Effector memory CD4-positive, alpha-beta T cell (primary cell): ENCODE measurements around the gene C2orf92.

Experiments
- DNase-seq, 3 donors: peaks; one replicate each; pipeline ENCODE4 v3.0.0-alpha.2; 2020
- H3K27ac ChIP-seq: 2 replicates; pipeline ENCODE4 v1.7.0; 2013; ENCODE audit warnings: mild to moderate bottlenecking, low read length, moderate library complexity; ENCODE audit not compliant: insufficient read depth, poor library complexity, severe bottlenecking
- H3K27me3 ChIP-seq: replicated peaks from 2 replicates; pipeline ENCODE4 v1.7.0; 2013; ENCODE audit warnings: mild to moderate bottlenecking, low read length; ENCODE audit not compliant: insufficient read depth, control insufficient read depth, poor library complexity, severe bottlenecking
- H3K36me3 ChIP-seq: 2 replicates; pipeline ENCODE4 v1.7.0; 2013; ENCODE audit warnings: mild to moderate bottlenecking, low read length, moderate library complexity; ENCODE audit not compliant: control insufficient read depth, insufficient read depth
- H3K4me1 ChIP-seq: 2 replicates; pipeline ENCODE4 v1.7.0; 2013; ENCODE audit warnings: low read length, mild to moderate bottlenecking; ENCODE audit not compliant: control insufficient read depth, insufficient read depth, poor library complexity, severe bottlenecking
- H3K4me3 ChIP-seq: 2 replicates; pipeline ENCODE4 v1.7.0; 2013; ENCODE audit warnings: low read length, low read depth, mild to moderate bottlenecking; ENCODE audit not compliant: insufficient read depth, poor library complexity, severe bottlenecking
- H3K9me3 ChIP-seq: 2 replicates; pipeline ENCODE4 v1.7.0; 2013; ENCODE audit warnings: mild to moderate bottlenecking, low read length, moderate library complexity; ENCODE audit not compliant: control insufficient read depth

Gene C2orf92

DNA sequence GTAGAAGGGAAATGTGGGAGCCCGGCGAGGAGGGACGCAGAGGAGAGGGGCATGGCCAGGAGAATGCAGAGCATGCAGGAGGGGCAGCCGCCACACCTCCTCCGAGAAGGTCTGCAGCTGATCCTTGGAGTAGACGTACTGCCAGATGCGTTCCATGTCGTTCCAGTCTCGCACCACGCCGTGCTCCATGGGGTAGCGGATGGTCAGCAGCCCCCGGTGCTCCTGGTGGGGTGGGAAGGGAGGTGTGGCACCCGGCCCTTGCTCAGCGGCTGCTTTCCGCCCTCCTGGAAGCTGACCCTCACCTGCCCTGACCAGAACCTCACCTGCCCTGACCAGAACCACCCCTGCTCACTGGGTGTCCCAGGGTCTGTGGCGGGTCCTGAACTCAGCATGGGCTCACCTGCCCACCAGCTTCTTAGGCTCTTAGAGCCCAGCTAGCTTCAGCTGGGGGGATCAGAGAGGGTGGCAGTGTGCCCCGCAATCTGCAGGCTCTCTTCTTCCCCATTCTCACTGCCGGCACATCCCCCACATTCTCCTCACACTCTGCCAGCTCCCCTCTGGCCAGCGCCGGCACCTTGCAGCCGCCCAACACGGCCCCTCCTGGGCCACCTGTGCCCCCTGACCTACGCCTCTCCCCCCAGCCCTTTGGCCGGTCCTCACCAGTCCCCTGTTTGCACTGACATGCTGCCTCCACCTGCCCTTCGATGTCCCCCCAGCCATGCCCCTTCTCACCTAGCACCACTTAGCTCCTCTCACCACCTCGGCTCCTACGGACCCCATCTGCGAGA, 10.1 kb upstream of the C2orf92 start:
- Histone ChIP-seq H3K4me3 (no peak overlapping the region), H3K27me3 (no peaks in the 10 kb centered on the region), H3K27ac (no peak overlapping the region), H3K9me3 (no peaks in the 10 kb centered on the region), H3K4me1 (peaks cover 14% of the 10 kb centered on the region), H3K36me3 (peaks cover 51% of the 10 kb centered on the region)
- DNase-seq, result no peak

- DNase-seq, result no peak
- no peaks in the 10 kb centered on the region for H3K9me3 ChIP-seq
- no peak overlapping the region for H3K4me3 ChIP-seq
- H3K36me3 ChIP-seq, result peaks cover 51% of the 10 kb centered on the region
- no peaks in the 10 kb centered on the region for H3K27me3 ChIP-seq
- H3K4me1 ChIP-seq, result peaks cover 19% of the 10 kb centered on the region
- H3K27ac ChIP-seq, result no peak overlapping the region
Observed at GRCh38 chr2:97660044-97660774, 9.3 kb upstream of the C2orf92 start.

DNA sequence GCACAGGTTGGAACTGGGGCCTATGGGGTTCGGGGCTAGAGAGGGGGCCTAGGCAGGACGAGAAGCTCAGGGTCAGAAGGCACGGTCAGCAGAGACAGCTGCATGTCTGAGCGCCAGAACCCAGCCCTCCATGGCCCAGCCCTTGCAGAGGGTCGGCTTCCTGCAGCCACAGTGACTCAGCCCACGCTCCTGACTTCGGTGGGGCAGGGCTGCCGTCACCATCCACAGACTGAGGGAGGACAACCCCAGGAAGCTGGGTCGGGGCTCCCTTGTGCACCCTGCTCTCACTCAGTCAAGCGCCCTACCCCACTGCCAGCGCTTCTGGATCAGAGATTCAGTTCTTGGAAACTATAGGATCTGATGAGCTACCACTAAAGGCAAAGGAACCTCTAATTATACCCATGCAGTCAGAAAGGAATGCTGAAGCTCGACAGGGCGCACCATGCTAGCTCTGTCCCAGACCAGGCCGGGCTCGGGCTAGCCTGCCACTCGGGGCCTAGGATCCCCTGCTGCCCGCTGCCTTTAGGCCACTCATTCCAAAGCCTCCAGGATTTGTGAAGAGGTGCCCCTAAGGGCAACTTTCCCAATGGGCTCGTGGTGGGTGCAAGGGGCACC, 8.6 kb upstream of the C2orf92 start:
- Histone ChIP-seq H3K27me3 (no peaks in the 10 kb centered on the region), H3K4me3 (no peak overlapping the region), H3K4me1 (peaks cover 19% of the 10 kb centered on the region), H3K9me3 (no peaks in the 10 kb centered on the region), H3K27ac (peak overlapping the region; percentile 11), H3K36me3 (peaks cover 50% of the 10 kb centered on the region)
- no peak for DNase-seq

GRCh38 chr2:97661927-97662326, 7.6 kb upstream of the C2orf92 start:
- DNase-seq, result no peak
- H3K4me3 ChIP-seq, result no peak overlapping the region
- H3K27ac ChIP-seq, result peak overlapping the region; percentile 95
- peaks cover 19% of the 10 kb centered on the region for H3K4me1 ChIP-seq
- H3K27me3 ChIP-seq, result no peaks in the 10 kb centered on the region
- no peaks in the 10 kb centered on the region for H3K9me3 ChIP-seq
- H3K36me3 ChIP-seq, result peaks cover 40% of the 10 kb centered on the region

- peaks cover 35% of the 10 kb centered on the region for H3K36me3 ChIP-seq
- H3K27ac ChIP-seq, result peak overlapping the region; percentile 95
- peaks cover 19% of the 10 kb centered on the region for H3K4me1 ChIP-seq
- no peaks in the 10 kb centered on the region for H3K9me3 ChIP-seq
- no peak for DNase-seq
- peak overlapping the region; percentile 69 for H3K4me3 ChIP-seq
- no peaks in the 10 kb centered on the region for H3K27me3 ChIP-seq
Observed at GRCh38 chr2:97662386-97662894, 7.1 kb upstream of the C2orf92 start.

GRCh38 chr2:97662895-97663625, 6.5 kb upstream of the C2orf92 start:
- peaks cover 19% of the 10 kb centered on the region for H3K4me1 ChIP-seq
- H3K27ac ChIP-seq, result peak overlapping the region; percentile 95
- no peaks in the 10 kb centered on the region for H3K27me3 ChIP-seq
- peak; percentile 51 to 70 (median 67) for DNase-seq
- peak overlapping the region; percentile 69 for H3K4me3 ChIP-seq
- H3K36me3 ChIP-seq, result peaks cover 29% of the 10 kb centered on the region
- H3K9me3 ChIP-seq, result no peaks in the 10 kb centered on the region

DNA sequence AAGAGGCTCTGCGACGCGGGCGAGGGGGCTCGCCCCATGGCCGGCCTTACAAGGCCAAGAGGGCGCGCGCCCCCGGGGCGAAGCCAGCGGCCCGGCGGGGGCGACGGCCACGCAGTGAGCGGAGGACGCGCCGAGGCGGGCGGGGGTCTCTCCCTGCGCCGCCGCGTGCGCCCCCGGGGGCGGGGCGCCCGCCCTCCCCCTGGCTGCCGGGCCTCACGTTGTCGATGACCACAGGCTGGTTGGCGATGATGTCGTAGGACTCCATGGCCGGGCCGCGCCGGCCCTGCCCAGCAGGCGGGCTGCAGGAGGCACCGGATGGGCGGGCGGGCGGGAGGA, 5.9 kb upstream of the C2orf92 start:
- Histone ChIP-seq H3K27ac (peak overlapping the region; percentile 95), H3K36me3 (peaks cover 23% of the 10 kb centered on the region), H3K4me3 (peak overlapping the region; percentile 69), H3K9me3 (no peaks in the 10 kb centered on the region), H3K27me3 (no peaks in the 10 kb centered on the region), H3K4me1 (peaks cover 19% of the 10 kb centered on the region)
- DNase-seq, result no peak

- peak; percentile 96 to 97 (median 96) for DNase-seq
- H3K36me3 ChIP-seq, result peaks cover 18% of the 10 kb centered on the region
- peak within 1 kb of the TSS; percentile 95 for H3K27ac ChIP-seq
- no peaks in the 10 kb centered on the region for H3K9me3 ChIP-seq
- H3K4me3 ChIP-seq, result peak within 1 kb of the TSS; percentile 72
- no peaks in the 10 kb centered on the region for H3K27me3 ChIP-seq
- peaks cover 19% of the 10 kb centered on the region for H3K4me1 ChIP-seq
Observed at GRCh38 chr2:97663962-97664635, 5.4 kb upstream of the C2orf92 start, which contains the start of gene ACTR1B. TSS of gene ACTR1B (minus strand) at chr2:97664044. CDS start at chr2:97663890, 154 bp downstream.

DNA sequence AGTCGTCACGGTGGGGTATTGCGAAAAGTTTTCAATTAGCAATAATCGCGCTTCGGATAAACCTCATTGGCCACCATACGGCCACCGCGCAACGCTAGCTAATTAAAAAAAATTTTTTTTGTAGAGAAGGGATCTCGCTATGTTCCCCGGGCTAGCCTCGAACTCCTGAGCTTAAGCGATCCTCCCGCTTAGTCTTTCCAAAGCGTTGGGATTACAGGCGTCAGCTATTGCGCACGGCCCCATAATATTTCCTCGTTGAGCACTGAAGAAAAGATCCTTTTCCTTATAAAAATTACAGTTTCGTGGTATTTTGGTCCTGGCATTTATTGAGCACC, 4.9 kb upstream of the C2orf92 start:
- Histone ChIP-seq H3K36me3 (peaks cover 13% of the 10 kb centered on the region), H3K27me3 (no peaks in the 10 kb centered on the region), H3K27ac (peak overlapping the region; percentile 95), H3K4me3 (peak overlapping the region; percentile 72), H3K9me3 (no peaks in the 10 kb centered on the region), H3K4me1 (peaks cover 19% of the 10 kb centered on the region)
- DNase-seq, result no peak
